ENCODE data around the gene GRAMD4. TPM values are rescaled to one million over a fixed set of nuclear protein-coding genes. Genes with fewer than 3 reads are reported as not detected.
"Not testable (repeated sequence)": the region's sequence is repeated elsewhere in the genome, so short reads cannot be mapped to it uniquely, and the experiment has no call there.

GRAMD4 gene
- polyA plus RNA-seq, 4 donors = 30.5 to 64.9 (median 40.9) TPM

DNA sequence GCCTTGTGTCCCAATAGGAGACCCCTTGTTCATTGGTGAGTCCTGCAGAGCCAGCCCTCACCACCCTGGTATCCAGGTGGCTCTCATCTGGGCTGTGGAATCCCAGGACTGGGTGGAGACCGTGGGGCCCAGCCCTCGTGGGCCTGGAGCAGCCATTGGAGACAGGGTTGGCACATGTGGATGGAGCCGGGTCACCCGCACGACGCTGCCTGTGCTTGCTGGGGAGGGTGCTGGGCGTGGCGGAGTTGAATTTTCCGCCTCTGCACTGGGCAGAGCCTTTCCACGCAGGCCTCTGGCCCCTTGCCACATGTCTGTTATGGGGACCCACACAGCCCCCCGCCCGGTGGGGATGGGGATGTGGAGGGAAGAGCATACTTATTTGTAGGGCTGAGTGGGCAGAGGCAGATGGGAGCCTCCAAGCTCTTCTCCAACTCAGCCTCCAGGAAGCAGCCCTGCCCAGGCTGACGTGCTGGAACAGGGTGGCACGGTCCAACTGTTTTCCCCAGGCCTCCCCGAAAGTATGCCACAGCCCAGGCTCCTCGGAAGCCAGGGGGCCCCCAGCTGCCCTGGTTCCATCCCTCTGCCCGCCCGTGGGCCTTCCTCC is 12.6 kb downstream of the GRAMD4 start:
- Histone ChIP-seq H3K36me3 (ENCODE audit: control insufficient read depth in 3 of 3, insufficient read depth in 2 of 3, low read depth in 1 of 3, low read length in 3 of 3) (peaks cover 0 to 76% (median 0%) of the 10 kb centered on the region in 3 donors), H3K27me3 (ENCODE audit: control insufficient read depth in 3 of 3, insufficient read depth in 3 of 3, low read length in 3 of 3) (no peaks in the 10 kb centered on the region), H3K9me3 (ENCODE audit: control insufficient read depth in 2 of 2, insufficient read depth in 1 of 2, low read depth in 1 of 2, low read length in 1 of 2) (no peaks in the 10 kb centered on the region), H3K4me1 (ENCODE audit: control insufficient read depth in 3 of 3, insufficient read depth in 2 of 3, low read depth in 1 of 3, low read length in 2 of 3) (peaks cover 2 to 17% (median 3%) of the 10 kb centered on the region in 3 donors), H3K27ac (ENCODE audit: low read depth in 1 of 3, low read length in 2 of 3) (peak overlapping the region in 1 of 3 donors; percentile 50), H3K4me3 (ENCODE audit: low read depth in 1 of 3, low read length in 3 of 3) (no peak overlapping the region)
- no peak for FAIRE-seq
- WGBS, 3 donors = 73 to 79% (median 76%) methylated on average over 16 to 18 of the region's 18 CpGs
- DNase-seq = no peak

DNA sequence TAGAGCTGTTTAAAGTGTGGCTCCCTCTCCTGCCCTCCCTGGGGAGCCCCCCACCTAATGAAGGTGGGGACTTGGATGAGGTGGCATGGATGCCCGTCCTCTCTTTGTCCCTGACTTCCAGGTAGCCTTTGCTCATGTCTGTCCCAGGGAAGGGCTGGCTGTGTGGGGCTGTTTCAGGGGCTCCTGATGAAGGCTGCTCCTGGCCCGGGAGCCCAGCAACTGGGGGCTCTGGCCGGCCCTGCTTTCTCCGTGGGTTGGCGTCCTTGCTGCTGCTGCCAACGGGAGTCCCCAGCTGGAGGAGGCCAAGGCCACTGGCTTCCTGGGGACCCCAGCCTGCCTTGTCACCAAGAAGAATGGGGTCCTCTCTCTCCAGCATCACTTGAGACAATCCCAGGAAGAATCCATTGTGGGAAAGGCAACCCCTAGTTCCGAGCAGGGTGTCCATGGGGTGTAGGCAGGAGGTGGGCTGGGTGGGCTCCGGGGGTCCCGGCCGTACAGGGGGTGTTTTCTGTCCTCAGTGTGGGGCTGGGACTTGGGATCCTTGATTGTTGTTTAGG is 13.2 kb downstream of the GRAMD4 start:
- no peak for FAIRE-seq
- 82 to 90% (median 88%) methylated on average over 10 of the region's 10 CpGs for WGBS, 3 donors
- Histone ChIP-seq H3K27me3 (ENCODE audit: control insufficient read depth in 3 of 3, insufficient read depth in 3 of 3, low read length in 3 of 3) (no peaks in the 10 kb centered on the region), H3K36me3 (ENCODE audit: control insufficient read depth in 3 of 3, insufficient read depth in 2 of 3, low read depth in 1 of 3, low read length in 3 of 3) (peaks cover 0 to 76% (median 0%) of the 10 kb centered on the region in 3 donors), H3K9me3 (ENCODE audit: control insufficient read depth in 2 of 2, insufficient read depth in 1 of 2, low read depth in 1 of 2, low read length in 1 of 2) (no peaks in the 10 kb centered on the region), H3K27ac (ENCODE audit: low read depth in 1 of 3, low read length in 2 of 3) (peak overlapping the region in 1 of 3 donors; percentile 74), H3K4me3 (ENCODE audit: low read depth in 1 of 3, low read length in 3 of 3) (no peak overlapping the region), H3K4me1 (ENCODE audit: control insufficient read depth in 3 of 3, insufficient read depth in 2 of 3, low read depth in 1 of 3, low read length in 2 of 3) (peaks cover 4 to 24% (median 9%) of the 10 kb centered on the region in 3 donors)
- DNase-seq = no peak

DNA sequence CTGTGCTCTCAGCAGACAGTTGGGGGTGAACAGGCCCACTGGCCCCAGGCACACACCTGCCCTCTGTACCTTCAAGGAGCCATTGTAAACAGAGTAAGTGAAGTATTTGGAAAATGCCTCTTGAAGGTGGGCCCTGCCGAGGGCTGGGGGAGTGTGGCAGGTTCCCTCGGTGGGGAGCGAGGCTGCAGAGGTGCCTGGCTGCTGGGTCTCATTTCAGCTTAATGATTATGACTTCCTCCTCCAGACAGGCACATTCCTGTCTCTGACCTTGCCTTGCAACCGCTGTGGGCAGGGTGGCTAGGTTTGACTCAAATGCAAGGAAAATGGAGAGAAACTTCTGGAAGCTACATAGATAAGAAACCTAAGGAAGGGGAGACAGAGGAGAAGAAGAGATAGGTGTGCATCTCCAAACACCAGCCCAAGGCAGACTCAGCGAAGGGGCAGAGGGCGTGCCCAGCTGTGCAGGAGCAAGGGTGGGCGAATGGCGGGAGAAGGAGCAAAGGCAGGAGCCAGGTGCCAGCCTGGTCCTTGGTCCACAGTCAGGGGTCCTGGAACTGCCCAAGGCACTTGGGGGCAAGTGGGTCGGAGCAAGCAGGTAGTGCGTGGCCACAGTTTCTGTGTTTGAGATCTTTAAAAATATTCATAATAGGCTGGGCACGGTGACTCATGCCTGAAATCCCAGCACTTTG is 14.0 kb downstream of the GRAMD4 start:
- H3K4me1 ChIP-seq (ENCODE audit: control insufficient read depth in 3 of 3, insufficient read depth in 2 of 3, low read depth in 1 of 3, low read length in 2 of 3) = peaks cover 4 to 31% (median 11%) of the 10 kb centered on the region in 3 donors
- 73 to 81% (median 81%) methylated on average over 11 of the region's 11 CpGs for WGBS, 3 donors
- no peaks in the 10 kb centered on the region for H3K27me3 ChIP-seq (ENCODE audit: control insufficient read depth in 3 of 3, insufficient read depth in 3 of 3, low read length in 3 of 3)
- H3K9me3 ChIP-seq (ENCODE audit: control insufficient read depth in 2 of 2, insufficient read depth in 1 of 2, low read depth in 1 of 2, low read length in 1 of 2) = no peaks in the 10 kb centered on the region
- peaks cover 0 to 75% (median 0%) of the 10 kb centered on the region in 3 donors for H3K36me3 ChIP-seq (ENCODE audit: control insufficient read depth in 3 of 3, insufficient read depth in 2 of 3, low read depth in 1 of 3, low read length in 3 of 3)
- H3K4me3 ChIP-seq (ENCODE audit: low read depth in 1 of 3, low read length in 3 of 3) = no peak overlapping the region
- no peak for FAIRE-seq
- peak in 1 of 2 donors; percentile 48 for DNase-seq
- peak overlapping the region; percentile 26 to 74 (median 32) for H3K27ac ChIP-seq (ENCODE audit: low read depth in 1 of 3, low read length in 2 of 3)

DNA sequence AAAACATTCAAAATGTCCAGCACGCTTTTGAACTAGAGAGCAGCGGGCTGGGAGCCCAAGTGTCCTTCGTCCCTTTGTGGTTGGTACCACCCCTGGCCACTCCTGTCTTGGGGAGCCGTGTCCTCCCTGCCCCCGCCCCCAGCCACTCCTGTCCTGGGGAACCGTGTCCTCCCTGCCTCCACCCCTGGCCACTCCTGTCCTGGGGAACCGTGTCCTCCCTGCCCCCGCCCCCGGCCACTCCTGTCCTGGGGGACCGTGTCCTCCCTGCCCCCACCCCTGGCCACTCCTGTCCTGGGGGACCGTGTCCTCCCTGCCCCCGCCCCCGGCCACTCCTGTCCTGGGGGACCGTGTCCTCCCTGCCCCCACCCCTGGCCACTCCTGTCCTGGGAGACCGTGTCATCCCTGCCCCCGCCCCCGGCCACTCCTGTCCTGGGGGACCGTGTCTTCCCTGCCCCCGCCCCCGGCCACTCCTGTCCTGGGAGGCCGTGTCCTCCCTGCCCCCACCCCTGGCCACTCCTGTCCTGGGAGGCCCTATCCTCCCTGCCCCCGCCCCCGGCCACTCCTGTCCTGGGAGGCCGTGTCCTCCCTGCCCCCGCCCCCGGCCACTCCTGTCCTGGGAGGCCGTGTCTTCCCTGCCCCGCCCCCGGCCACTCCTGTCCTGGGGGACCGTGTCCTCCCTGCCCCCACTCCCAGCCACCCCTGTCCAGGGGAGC is 14.9 kb downstream of the GRAMD4 start:
- WGBS, 3 donors = 47 to 51% (median 51%) methylated on average over 26 to 29 of the region's 30 CpGs
- DNase-seq = peak; percentile 78
- FAIRE-seq; H3K4me3 ChIP-seq (ENCODE audit: low read depth in 1 of 3, low read length in 3 of 3); H3K27me3 ChIP-seq (ENCODE audit: control insufficient read depth in 3 of 3, insufficient read depth in 3 of 3, low read length in 3 of 3); H3K9me3 ChIP-seq (ENCODE audit: control insufficient read depth in 2 of 2, insufficient read depth in 1 of 2, low read depth in 1 of 2, low read length in 1 of 2): not testable (repeated sequence)
- Histone ChIP-seq H3K27ac (ENCODE audit: low read depth in 1 of 3, low read length in 2 of 3) (peak overlapping the region in 2 of 3 donors; percentile 33 to 52), H3K4me1 (ENCODE audit: control insufficient read depth in 3 of 3, insufficient read depth in 2 of 3, low read depth in 1 of 3, low read length in 2 of 3) (peaks cover 4 to 40% (median 11%) of the 10 kb centered on the region in 3 donors), H3K36me3 (ENCODE audit: control insufficient read depth in 3 of 3, insufficient read depth in 2 of 3, low read depth in 1 of 3, low read length in 3 of 3) (peaks cover 0 to 76% (median 1%) of the 10 kb centered on the region in 3 donors)

DNA sequence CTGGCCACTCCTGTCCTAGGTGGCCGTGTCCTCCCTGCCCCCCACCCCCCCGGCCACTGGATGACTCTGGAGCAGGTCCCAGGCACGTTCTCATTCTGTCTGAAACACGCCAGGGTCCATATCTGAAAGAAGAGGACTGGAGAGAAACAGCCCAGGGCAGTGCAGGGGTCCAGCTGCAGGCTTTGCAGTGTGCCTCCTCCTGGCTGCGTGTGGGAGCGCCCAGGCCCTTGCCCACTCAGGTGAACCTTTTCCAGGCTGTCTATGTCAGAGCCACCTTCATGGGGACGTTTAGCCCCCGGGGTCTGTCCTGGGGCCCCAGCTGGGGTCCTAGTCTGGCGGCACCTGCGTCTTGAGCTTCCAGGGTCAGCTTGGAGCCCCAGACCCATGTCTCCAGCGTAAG is 15.6 kb downstream of the GRAMD4 start:
- Histone ChIP-seq H3K9me3 (ENCODE audit: control insufficient read depth in 2 of 2, insufficient read depth in 1 of 2, low read depth in 1 of 2, low read length in 1 of 2) (no peaks in the 10 kb centered on the region), H3K27ac (ENCODE audit: low read depth in 1 of 3, low read length in 2 of 3) (peak overlapping the region; percentile 29 to 69 (median 51)), H3K27me3 (ENCODE audit: control insufficient read depth in 3 of 3, insufficient read depth in 3 of 3, low read length in 3 of 3) (no peaks in the 10 kb centered on the region), H3K4me3 (ENCODE audit: low read depth in 1 of 3, low read length in 3 of 3) (no peak overlapping the region), H3K36me3 (ENCODE audit: control insufficient read depth in 3 of 3, insufficient read depth in 2 of 3, low read depth in 1 of 3, low read length in 3 of 3) (peaks cover 0 to 74% (median 2%) of the 10 kb centered on the region in 3 donors), H3K4me1 (ENCODE audit: control insufficient read depth in 3 of 3, insufficient read depth in 2 of 3, low read depth in 1 of 3, low read length in 2 of 3) (peaks cover 4 to 44% (median 11%) of the 10 kb centered on the region in 3 donors)
- WGBS, 3 donors = 76 to 84% (median 82%) methylated on average over 11 of the region's 11 CpGs
- FAIRE-seq (no peak), DNase-seq (no peak)

DNA sequence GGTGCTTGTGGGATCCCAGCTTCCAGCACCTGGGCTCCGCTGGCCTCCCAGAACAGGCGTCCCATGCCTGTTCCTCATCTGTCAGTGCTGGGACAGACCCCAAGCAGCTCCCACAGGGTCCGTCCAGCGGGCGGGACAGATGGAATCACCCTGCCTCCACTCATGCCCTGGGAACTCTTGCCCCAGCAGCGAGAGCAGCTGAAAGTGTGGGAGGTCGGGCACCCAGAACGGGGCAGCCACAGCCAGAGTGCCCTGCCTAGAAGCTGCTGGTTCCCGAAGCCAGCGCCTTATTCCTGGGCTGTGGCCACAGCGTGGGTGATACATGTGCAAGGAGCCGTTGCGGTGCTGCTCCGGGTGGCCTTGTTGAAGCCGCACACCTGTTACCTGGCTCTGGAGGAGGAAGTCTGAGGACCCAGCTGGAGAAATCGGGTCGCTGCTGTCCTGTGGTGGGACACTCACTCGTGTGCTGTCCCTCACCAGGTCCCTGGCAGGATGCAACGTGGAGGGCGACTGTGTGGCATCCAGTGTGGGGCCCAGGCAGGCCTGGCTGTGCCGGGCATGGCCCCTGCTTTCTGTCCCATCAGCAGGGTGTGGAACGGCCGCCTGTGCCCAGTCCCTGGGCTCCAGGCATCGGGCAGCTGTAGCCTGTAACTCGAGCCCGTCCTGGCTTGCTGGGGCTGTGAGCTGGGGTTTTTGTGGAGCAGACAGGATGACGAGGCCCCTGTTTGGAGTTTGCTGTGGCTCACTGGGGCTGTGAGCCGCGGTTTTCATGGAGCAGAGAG is 16.2 kb downstream of the GRAMD4 start:
- Histone ChIP-seq H3K4me3 (ENCODE audit: low read depth in 1 of 3, low read length in 3 of 3) (no peak overlapping the region), H3K4me1 (ENCODE audit: control insufficient read depth in 3 of 3, insufficient read depth in 2 of 3, low read depth in 1 of 3, low read length in 2 of 3) (peaks cover 4 to 44% (median 11%) of the 10 kb centered on the region in 3 donors), H3K27me3 (ENCODE audit: control insufficient read depth in 3 of 3, insufficient read depth in 3 of 3, low read length in 3 of 3) (no peaks in the 10 kb centered on the region), H3K27ac (ENCODE audit: low read depth in 1 of 3, low read length in 2 of 3) (peak overlapping the region; percentile 29 to 69 (median 51)), H3K36me3 (ENCODE audit: control insufficient read depth in 3 of 3, insufficient read depth in 2 of 3, low read depth in 1 of 3, low read length in 3 of 3) (peaks cover 0 to 74% (median 2%) of the 10 kb centered on the region in 3 donors), H3K9me3 (ENCODE audit: control insufficient read depth in 2 of 2, insufficient read depth in 1 of 2, low read depth in 1 of 2, low read length in 1 of 2) (no peaks in the 10 kb centered on the region)
- FAIRE-seq (no peak), DNase-seq (no peak)
- 85 to 89% (median 86%) methylated on average over 27 to 29 of the region's 29 CpGs for WGBS, 3 donors

DNA sequence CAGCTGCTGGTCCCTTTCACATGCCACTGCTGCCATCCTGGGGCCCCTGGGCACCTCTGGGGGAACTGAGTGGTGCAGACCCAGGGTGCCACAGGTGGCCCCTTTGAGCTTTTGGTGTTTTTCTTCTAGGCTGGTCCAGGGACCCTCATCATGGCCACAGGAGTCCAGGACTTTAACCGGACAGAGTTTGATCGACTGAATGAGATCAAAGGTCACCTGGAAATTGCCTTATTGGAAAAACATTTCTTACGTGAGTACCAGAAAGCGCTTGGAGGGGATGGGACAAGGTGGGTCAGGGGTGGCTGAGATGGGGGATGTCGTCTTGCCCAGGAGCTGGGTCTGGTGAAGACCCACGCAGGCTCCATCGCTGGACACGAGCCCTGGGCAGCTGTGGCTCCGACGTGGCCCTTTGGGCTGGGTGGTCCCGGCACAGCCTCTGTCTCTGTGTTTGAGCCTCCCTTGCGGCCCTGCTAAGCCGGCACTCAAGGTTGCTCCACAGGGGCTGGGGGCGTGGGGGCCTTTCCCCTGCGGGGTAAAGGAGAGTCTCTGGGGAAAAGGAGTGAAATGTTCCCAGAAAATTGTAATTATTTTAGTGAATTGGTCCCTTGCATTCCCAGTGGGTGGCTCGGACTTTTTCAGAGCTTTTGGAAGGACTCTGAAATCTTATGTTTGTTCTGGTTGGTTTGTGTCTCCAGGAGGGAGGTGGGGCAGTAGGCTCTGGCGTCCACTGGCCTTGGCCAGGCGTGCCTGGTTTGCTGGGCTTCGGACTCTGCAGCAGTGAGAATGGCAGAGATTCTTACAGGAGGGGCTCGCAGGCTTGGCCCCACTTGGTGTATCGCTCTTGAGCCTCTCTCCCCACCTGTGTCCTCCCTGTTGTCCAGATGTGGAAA is 17.8 kb downstream of the GRAMD4 start:
- no peak overlapping the region for H3K4me3 ChIP-seq (ENCODE audit: low read depth in 1 of 3, low read length in 3 of 3)
- no peaks in the 10 kb centered on the region for H3K9me3 ChIP-seq (ENCODE audit: control insufficient read depth in 2 of 2, insufficient read depth in 1 of 2, low read depth in 1 of 2, low read length in 1 of 2)
- peak overlapping the region in 2 of 3 donors; percentile 54 to 74 for H3K27ac ChIP-seq (ENCODE audit: low read depth in 1 of 3, low read length in 2 of 3)
- 73 to 86% (median 80%) methylated on average over 21 of the region's 21 CpGs for WGBS, 3 donors
- DNase-seq = peak in 1 of 2 donors; percentile 59
- H3K36me3 ChIP-seq (ENCODE audit: control insufficient read depth in 3 of 3, insufficient read depth in 2 of 3, low read depth in 1 of 3, low read length in 3 of 3) = peaks cover 0 to 69% (median 2%) of the 10 kb centered on the region in 3 donors
- peaks cover 7 to 44% (median 11%) of the 10 kb centered on the region in 3 donors for H3K4me1 ChIP-seq (ENCODE audit: control insufficient read depth in 3 of 3, insufficient read depth in 2 of 3, low read depth in 1 of 3, low read length in 2 of 3)
- no peak for FAIRE-seq
- H3K27me3 ChIP-seq (ENCODE audit: control insufficient read depth in 3 of 3, insufficient read depth in 3 of 3, low read length in 3 of 3) = no peaks in the 10 kb centered on the region

Data from small intestine (tissue), 7 donors.